ENCODE data around the gene USP38.
"Not testable (repeated sequence)": the region's sequence is repeated elsewhere in the genome, so short reads cannot be mapped to it uniquely, and the experiment has no call there.

Gene USP38, protein sequence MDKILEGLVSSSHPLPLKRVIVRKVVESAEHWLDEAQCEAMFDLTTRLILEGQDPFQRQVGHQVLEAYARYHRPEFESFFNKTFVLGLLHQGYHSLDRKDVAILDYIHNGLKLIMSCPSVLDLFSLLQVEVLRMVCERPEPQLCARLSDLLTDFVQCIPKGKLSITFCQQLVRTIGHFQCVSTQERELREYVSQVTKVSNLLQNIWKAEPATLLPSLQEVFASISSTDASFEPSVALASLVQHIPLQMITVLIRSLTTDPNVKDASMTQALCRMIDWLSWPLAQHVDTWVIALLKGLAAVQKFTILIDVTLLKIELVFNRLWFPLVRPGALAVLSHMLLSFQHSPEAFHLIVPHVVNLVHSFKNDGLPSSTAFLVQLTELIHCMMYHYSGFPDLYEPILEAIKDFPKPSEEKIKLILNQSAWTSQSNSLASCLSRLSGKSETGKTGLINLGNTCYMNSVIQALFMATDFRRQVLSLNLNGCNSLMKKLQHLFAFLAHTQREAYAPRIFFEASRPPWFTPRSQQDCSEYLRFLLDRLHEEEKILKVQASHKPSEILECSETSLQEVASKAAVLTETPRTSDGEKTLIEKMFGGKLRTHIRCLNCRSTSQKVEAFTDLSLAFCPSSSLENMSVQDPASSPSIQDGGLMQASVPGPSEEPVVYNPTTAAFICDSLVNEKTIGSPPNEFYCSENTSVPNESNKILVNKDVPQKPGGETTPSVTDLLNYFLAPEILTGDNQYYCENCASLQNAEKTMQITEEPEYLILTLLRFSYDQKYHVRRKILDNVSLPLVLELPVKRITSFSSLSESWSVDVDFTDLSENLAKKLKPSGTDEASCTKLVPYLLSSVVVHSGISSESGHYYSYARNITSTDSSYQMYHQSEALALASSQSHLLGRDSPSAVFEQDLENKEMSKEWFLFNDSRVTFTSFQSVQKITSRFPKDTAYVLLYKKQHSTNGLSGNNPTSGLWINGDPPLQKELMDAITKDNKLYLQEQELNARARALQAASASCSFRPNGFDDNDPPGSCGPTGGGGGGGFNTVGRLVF

DNA sequence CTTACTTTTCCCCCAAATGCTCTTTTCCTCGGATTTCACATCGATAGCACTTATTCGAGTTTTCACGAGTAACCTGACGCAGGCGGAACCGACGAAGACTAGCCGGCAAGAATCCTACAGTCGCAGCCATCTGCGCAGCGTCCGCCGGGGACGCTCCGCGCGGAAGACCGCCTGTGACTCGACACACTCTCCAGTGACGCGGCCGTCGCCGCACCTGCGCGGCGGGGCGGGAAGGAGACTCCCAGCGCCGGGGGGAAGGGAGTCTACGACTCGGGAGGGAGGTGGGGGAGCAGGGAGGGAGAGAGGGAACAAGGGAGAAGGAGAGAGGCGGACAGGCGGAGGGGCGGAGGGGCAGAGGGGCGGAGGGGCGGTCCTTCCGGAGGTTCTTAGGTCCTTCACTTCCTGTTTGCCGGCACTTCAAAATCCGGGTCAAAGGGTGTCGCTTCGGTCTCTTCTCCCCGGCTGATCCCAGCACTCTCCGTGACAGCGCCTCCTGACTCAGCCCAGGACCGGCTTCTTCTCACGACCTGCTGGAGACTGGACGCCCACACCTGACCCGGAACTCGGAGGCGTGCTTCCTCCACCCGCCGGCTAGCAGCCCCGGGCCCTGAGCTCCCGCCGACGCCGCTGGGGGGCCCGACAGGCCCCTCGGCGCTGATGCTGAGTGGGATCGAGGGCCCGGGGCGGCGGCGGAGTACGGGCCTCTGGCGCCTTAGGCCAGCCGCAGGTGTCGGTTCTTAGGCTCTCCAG is at the start of gene USP38:
Gene USP38, plus strand, starts transcription at position 415 of the 750 bp plus-strand sequence. CDS start 534 bp downstream, outside the sequence.
- peak; percentile 58 for DNase-seq

DNA sequence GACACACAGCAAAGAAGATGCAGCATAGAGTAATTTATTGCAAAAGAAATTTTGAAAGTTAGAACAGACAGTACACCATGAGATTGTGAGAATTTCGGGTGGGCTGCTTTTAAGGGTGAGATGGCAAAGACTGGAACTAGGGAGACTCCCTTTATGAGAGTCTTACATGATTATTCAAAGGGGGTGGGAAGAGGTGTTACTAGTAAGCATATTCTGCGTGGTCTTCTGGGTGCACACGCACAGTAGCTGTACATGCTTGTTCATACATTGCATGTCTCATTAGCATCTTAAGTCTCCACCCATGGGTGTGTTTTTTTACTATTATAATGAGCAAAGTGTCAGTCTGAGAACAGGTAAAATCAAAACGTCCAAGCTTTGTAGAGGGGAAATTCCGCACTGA is 49.4 kb upstream of the USP38 start:
- DNase-seq, result no peak

DNA sequence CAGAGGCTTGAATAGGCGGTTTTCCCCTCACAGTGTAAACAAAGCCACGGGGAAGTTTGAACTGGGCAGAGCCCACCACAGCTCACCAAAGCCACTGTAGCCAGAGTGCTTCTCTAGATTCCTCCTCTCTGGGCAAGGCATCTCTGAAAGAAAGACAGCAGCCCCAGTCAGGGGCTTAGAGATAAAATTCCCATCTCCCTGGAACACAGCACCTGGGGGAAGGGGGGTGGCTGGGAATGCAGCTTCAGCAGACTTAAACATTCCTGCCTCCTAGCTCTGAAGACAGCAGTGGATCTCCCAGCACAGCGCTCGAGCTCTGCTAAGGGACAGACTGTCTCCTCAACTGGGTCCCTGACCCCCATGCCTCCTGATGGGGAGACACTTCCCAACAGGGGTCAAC is 44.0 kb upstream of the USP38 start:
- no peak for DNase-seq

DNA sequence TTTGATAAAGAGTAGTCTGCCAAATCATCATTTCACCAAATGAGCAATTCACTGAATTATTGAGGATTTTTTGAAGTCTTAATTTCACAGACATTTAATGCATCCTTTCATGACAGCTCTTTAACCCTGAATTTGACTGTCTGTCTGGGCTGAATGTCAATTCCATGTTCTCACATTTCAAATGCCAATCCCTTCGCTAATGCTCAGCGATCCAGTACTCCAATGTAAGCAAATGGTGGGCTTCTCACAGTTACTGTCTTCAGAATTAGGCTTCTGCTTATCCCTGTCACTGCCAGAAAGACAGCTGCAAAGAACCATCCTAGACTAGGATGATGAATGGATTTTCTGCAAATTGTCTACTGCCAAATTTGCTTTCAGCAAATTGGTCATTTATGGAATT is 36.2 kb upstream of the USP38 start:
- DNase-seq, result no peak

DNA sequence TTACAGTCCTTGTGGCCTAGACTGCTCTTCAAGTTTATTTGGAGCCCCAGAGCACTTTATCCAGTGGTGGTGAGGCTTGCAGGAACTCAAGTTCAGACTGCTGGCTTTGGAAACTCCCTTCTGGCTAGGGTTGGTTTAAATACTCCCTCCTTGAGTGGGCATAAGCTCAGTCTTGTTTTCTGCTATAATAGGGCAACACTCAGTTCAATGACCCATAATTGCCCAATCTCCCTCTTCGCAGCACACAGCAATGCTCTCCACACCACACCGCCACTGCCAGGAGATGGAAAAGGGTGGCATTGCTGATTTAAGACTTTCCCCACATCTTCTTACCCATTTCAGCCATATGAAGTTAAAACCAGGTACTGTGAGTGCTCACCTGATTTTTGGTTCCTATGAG is 27.9 kb upstream of the USP38 start:
- no peak for DNase-seq

DNA sequence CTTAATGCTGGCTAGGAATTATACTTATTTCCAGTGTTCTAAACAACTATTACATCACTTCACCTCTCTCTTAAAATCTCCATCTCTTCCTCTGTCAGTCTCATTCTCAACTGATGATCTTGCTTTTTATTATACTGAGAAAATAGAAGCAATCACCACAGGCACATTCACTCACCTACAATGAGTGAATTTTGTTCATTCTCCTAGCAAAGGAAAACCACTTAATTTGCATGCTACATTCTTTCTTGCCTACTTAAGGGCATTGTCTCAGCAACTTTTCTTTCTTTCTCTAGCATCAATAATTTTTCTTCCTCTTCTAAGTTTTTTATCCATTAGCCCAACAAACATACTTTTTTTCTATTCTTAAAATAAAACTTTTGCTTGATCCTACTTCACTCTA is 21.1 kb upstream of the USP38 start:
- no peak for DNase-seq

DNA sequence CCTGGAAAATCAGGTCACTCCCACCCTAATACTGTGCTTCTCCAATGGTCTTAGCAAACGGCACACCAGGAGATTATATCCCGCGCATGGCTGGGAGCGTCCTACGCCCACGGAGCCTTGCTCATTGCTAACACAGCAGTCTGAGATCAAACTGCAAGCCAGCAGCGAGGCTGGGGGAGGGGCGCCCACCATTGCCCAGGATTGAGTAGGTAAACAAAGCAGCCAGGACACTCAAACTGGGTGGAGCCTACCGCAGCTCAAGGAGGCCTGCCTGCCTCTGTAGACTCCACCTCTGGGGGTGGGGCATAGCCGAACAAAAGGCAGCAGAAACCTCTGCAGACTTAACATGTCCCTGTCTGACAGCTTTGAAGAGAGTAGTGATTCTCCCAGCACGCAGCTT is 18.0 kb upstream of the USP38 start:
- not testable (repeated sequence) for DNase-seq

DNA sequence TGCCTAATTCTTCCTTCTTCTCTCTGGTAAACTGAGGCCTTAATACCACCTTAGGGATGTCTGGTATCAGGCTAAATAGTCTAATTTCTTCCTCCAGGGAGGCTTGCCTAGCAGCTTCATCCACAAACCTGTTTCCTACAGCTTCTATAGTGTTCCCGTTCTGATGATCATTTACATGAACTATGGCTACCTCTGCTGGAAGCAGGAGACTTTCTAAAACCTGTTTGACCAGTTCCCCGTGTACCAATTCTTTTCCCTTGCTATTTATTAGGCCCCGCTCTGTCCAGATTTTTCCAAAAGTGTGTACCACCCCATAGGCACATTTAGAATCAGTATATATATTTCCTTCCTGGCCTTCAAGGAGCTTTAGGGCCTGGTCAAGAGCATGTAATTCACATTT is 5.8 kb upstream of the USP38 start:
- DNase-seq, result no peak

DNA sequence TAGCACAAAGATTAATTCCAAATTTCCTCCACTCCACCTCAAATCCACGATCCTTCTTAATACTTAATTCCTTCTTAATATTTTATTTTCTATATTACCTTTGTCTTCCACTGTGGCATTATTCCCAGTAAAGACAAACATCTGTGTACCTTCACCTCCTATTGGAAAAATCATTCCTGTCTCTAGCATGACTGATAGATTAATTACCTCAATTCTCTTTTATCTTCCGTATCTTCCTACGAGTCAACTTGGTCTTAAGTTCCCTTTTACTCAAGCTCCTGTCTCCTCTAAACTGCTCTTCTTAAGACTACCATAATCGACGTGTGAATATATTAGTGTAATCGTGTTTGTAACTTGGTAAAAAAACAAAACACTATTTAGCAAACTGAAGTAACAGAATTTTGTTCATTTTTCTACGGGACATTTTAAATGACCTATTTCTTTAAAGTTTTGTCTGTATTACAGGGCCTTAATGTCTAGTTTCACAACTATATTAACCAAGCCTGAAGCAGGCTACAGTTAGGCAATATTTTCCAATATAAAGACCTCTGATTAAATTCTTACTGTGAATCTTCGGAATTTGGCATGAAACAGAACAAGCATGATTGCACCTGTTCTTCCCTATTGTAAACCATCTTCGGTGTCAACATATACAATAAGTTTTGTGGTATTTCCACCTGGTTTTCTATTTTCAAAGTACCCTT is 1.1 kb upstream of the USP38 start:
- DNase-seq, result no peak

DNA sequence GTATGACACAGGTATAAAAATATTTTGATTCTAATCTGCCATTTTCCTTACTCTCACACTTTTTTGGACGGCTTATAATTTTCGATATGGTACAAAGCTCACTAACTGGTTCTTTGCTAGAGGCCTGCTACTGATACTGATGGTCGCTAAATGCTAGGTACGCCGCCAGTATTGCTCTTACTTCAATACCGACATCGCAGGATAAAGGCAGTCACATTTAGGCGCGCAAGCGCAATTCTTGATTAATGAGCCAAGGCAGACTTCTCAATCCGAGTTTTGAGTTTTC is 557 bp upstream of the USP38 start:
- no peak for DNase-seq

DNA sequence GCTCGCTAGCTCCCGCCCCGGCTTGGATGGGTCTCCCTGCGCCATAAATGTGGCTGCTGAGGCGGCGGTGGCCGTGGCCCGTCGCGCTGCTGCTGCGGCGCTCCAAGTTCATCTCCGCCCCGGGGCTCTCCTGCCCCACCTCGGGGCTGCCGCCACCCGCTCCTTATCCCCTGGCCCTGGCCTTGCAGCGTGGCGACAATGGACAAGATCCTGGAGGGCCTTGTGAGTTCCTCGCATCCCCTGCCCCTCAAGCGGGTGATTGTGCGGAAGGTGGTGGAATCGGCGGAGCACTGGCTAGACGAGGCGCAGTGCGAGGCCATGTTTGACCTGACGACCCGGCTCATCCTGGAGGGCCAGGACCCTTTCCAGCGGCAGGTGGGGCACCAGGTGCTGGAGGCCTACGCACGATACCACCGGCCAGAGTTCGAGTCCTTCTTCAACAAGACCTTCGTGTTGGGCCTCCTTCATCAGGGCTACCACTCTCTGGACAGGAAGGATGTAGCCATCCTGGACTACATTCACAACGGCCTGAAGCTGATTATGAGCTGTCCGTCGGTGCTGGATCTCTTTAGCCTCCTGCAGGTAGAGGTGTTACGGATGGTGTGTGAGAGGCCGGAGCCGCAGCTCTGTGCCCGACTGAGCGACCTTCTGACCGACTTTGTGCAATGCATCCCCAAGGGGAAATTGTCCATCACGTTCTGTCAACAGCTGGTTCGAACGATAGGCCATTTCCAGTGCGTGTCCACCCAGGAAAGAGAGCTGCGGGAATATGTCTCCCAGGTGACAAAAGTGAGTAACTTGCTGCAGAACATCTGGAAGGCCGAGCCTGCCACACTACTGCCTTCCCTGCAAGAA is 763 bp downstream of the USP38 start:
- DNase-seq, result no peak

DNA sequence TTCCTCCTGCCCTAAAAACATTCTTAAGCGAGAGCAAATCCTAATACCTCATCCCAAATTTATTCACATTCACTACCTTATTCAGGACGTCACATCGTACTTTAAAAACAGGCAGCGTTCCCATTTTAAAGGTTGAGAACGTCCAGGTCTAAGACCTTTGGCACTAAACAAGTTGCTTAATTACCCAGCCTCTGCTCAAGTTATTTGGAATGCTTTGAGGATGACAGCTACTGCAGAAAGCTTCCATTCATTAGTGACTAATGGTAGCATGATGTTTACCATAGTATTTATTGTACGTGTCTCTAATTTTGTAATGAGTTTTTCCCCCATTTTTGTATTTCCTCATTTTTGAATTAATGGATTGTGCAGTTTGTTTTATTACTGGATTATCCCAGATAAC is 1.5 kb downstream of the USP38 start:
- no peak for DNase-seq

DNA sequence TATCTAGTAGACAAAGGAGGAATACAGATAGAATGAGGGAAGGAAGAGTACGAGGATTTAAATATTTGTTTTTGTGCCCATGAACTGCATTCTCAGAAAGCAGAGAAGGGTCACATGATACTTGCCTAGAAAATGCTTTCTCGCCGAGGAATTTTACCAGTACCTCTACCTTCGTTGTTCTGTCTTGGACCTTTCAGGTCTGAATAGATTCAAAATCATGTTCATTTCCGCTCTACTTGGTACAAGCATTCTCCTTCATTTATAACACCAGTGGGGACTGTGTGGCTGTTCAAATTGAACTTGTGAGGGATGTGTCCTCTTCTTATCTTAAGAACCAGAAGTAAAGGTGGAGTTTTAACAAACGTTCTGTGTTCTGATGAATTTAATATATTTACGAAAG is 1.9 kb downstream of the USP38 start:
- DNase-seq, result no peak

DNA sequence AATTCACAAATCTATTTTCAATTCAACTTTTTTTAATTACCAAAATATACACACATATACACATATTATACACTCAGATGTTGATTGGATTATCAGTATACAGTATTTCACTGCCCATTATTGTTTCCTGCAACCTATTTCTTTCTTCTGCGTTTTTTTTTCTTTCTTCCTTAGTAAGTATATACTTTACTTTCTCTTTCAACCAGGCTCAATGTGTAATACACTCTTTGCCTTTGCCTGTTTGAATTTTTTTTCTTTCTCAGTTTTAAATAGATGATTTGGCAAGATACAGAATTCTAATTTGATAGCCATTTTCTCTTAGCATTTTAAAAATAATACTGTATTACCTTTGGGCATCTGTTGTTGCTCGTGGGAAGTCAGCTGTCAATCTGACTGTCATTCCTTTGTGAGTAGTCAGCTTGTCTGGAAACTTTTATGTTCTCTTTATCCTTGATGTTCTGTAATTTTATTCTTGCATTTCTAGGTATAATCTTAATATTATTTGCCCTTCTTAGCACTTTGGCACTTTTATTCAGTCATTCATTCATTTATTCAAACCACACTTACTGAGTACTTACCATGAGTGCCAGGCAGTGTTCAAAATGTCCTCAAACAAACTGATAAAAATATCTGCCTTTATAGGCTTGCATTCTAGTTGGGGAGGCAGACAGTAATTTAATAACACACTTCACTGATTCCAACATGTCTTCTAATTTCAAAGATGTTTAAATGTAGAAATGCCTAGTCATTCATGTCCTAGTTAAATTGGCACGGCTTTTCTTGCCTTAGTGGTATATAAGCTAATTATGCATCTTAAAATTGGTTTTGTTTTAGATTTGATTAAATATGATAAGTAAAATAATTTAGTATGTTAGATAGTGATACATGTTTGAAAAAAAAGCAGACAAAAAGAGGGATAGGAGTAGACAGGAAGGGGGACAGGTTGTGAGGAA is 3.7 kb downstream of the USP38 start:
- DNase-seq, result no peak

DNA sequence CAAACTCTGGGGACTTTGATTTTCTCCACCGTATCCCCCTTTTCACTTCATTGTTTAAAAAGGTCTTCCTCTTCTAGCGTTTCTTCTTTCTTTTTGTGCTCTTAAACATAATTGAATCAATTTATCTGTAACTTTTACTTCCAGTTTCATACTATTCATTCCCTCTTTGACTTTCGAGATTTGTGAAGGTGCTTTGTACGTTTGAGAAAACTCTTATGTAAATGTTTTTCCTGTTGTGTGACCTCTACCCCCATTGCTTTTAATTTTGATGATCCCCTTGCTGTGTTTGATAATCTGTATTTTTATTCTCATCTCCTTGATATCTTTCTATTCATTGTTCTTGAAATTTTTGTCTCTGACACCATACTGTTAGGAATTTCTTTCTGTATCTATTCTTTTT is 4.8 kb downstream of the USP38 start:
- no peak for DNase-seq

DNA sequence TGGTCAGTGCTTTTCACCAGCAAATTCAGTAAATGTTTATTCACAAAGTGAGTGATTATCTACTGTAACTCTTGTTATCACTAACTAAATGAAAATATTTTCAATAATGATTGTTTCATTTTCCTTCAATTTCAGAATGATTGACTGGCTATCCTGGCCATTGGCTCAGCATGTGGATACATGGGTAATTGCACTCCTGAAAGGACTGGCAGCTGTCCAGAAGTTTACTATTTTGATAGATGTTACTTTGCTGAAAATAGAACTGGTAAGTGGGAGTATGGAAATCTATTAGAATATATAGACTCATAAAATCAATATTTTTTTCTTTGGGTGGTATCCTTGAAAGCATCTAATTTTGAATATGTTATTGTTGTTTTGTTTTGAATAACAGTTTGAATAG is 10.9 kb downstream of the USP38 start:
- DNase-seq, result no peak

DNA sequence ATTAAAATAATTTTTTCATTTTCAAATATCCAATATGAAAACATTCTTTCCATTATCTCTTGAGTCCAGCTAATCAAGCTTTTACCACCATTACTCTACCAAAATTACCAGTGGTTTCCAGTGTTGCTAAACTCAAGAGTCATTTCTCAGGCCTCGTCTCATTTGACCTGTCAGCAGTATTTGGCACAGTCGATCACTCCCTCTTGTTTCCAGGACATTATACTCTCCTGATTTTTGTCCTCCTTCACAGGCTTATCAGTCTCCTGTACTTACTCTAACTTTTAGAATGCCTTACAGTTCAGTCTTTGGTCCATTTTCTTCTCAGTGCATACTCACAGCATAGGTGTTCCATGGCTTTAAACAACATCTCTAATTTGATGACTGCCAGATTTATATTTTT is 11.6 kb downstream of the USP38 start:
- no peak for DNase-seq

DNA sequence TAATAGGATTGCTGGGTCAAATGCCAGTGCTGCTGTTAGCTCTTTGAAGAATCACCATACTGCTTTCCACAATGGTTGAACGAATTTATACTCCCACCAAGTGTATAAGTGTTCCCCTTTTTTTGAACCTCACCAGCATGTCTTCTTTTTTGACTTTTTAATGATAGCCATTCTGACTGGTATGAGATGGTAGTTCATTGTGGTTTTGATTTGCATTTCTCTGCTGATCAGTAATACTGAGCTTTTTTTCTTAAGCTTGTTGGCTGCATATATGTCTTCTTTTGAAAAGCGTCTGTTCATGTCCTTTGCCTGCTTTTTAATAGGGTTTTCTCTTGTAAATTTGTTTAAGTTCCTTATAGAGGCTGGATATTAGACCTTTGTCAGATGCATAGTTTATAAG is 14.8 kb downstream of the USP38 start:
- DNase-seq, result no peak

DNA sequence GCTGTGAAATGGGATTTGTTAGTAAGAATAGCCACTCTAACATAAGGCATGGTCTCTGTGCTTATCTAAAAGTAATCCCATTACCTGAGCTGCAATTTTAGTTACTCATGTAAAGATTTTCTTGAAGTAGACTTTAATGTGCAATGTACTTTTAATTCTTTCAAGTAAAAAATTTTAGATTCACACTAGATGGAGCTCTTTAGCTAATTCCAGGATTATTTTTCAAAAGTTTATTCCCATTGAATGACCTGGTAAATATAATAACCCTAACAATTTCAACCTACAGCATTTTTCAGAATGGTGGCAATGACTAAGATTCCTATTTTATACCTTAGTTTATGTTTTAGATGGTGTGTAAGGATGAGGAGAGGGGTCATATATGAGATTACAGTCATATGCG is 18.1 kb downstream of the USP38 start:
- DNase-seq, result no peak

DNA sequence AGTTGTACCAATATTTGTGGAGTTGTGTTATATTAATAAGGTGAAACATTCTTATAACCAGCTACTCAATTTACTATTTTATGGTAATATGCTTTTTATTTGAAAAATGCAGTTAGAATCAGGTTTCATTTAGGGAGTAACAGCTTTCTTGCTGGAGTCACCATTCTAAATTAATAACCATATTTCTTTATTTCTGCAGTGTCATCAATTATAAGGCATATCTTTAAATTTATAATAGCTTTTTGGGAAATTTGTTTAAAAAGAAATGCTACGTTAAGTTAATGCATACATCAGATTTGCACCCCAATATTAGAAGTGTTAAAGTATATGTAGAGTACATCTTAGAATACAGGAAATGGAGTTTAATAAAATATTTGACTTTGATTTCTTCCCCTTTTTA is 18.9 kb downstream of the USP38 start:
- no peak for DNase-seq

DNA sequence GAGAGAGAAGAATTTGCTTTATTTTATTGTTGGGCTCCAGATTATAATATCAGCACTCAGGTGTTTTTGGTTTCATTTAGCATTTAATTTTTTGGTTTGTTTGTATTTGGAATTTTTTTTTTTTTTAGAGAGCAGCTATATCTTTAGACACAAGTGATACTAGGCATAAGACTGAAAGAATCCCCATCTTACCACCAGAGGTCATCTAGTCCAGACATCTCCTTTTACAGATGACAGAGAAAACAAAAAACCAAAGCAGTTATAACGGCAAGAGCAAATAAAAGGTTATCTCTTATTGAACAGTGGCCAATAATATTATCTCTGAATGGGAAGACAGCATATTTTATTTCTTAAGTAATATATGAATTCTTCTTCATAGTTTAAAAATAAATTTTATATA is 22.8 kb downstream of the USP38 start:
- DNase-seq, result no peak
